Esophagus squamous epithelium (tissue), 4 donors: ENCODE data around the gene TMEM151A.

Source experiments
- CTCF ChIP-seq, 6 experiments: fragments of 450-650 bp in 4 of 6; fragments of 200-600 bp in 2 of 6; sonication (generic) in 2 of 6; IDR thresholded peaks; one replicate each; pipeline ENCODE4 v1.5.1; 2016 to 2019; ENCODE audit warnings: antibody characterized with exemption in 6 of 6, mild to moderate bottlenecking in 4 of 6, moderate library complexity in 4 of 6
- POLR2A ChIP-seq, 4 donors: fragments of 450-650 bp; IDR thresholded peaks; one replicate each; pipeline ENCODE4 v1.6.1; 2017; ENCODE audit warnings: antibody characterized with exemption in 4 of 4, mild to moderate bottlenecking in 4 of 4, moderate library complexity in 3 of 4

- no peak for TF ChIP-seq CTCF (IDR thresholded peaks at IDR 0.05)
- no peak for TF ChIP-seq POLR2A (IDR thresholded peaks at IDR 0.05)
Measured at GRCh38 chr11:66299186-66299585, 7.5 kb downstream of the TMEM151A start.
